Measurements from ENCODE around the gene FRY. TPM values are rescaled to one million over a fixed set of nuclear protein-coding genes. Genes with fewer than 3 reads are reported as not detected.

FRY gene
- total and polyA plus RNA-seq, 10 of the 15 experiments (the other 5 are each of a cell fraction or from before 2014, with no cell fraction given): 0.18 to 1.4 (median 0.30) TPM

DNA sequence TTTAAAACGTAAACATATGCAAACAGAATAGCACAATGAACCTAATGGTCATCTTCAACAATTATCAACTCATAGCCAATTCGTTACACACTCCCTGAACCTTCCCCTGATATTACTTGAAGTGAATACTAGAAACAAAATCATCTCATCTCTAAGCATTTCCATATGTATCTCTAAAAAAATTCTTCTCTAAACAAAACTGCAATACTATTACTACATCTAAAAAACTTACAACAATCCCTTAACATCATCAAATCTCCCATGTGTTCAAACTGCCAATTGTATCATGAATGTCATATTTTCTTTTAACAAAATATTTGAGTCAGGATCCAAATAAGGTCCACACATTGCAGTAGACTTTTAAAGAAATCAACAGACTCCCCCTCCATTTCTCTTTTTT, 61.4 kb downstream of the FRY start:
- no peaks in the 10 kb centered on the region for H3K4me1 ChIP-seq (ENCODE audit: control insufficient read depth, insufficient read depth, low read length)
- TF ChIP-seq JUNB (IDR thresholded peaks at IDR 0.05) (no peak), MXI1 (IDR thresholded peaks at IDR 0.05; ENCODE audit: low read depth, low read length) (no peak), RBBP5 (conservative IDR thresholded peaks at IDR 0.05) (no peak), SREBF2 (IDR thresholded peaks at IDR 0.05; ENCODE audit: low read length) (no peak), TCF7 (IDR thresholded peaks at IDR 0.05; ENCODE audit: borderline replicate concordance) (no peak), GATAD2B (conservative IDR thresholded peaks at IDR 0.05; ENCODE audit: low read depth) (no peak), FOXM1 (IDR thresholded peaks at IDR 0.05; ENCODE audit: low read depth, low read length) (no peak), CEBPB (IDR thresholded peaks at IDR 0.05; ENCODE audit: borderline replicate concordance in 1 of 2, low read depth in 2 of 2, low read length in 2 of 2) (no peak), RCOR1 (conservative IDR thresholded peaks at IDR 0.05; ENCODE audit: low read depth, low read length) (no peak)
- TF ChIP-seq, protein P1, sequence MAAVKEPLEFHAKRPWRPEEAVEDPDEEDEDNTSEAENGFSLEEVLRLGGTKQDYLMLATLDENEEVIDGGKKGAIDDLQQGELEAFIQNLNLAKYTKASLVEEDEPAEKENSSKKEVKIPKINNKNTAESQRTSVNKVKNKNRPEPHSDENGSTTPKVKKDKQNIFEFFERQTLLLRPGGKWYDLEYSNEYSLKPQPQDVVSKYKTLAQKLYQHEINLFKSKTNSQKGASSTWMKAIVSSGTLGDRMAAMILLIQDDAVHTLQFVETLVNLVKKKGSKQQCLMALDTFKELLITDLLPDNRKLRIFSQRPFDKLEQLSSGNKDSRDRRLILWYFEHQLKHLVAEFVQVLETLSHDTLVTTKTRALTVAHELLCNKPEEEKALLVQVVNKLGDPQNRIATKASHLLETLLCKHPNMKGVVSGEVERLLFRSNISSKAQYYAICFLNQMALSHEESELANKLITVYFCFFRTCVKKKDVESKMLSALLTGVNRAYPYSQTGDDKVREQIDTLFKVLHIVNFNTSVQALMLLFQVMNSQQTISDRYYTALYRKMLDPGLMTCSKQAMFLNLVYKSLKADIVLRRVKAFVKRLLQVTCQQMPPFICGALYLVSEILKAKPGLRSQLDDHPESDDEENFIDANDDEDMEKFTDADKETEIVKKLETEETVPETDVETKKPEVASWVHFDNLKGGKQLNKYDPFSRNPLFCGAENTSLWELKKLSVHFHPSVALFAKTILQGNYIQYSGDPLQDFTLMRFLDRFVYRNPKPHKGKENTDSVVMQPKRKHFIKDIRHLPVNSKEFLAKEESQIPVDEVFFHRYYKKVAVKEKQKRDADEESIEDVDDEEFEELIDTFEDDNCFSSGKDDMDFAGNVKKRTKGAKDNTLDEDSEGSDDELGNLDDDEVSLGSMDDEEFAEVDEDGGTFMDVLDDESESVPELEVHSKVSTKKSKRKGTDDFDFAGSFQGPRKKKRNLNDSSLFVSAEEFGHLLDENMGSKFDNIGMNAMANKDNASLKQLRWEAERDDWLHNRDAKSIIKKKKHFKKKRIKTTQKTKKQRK (IDR thresholded peaks at IDR 0.05; ENCODE audit: low read depth, low read length): no peak
- TF ChIP-seq, protein P2, sequence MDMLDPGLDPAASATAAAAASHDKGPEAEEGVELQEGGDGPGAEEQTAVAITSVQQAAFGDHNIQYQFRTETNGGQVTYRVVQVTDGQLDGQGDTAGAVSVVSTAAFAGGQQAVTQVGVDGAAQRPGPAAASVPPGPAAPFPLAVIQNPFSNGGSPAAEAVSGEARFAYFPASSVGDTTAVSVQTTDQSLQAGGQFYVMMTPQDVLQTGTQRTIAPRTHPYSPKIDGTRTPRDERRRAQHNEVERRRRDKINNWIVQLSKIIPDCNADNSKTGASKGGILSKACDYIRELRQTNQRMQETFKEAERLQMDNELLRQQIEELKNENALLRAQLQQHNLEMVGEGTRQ (IDR thresholded peaks at IDR 0.05; ENCODE audit: borderline replicate concordance, low read depth, low read length): no peak
- TF ChIP-seq, protein P3, sequence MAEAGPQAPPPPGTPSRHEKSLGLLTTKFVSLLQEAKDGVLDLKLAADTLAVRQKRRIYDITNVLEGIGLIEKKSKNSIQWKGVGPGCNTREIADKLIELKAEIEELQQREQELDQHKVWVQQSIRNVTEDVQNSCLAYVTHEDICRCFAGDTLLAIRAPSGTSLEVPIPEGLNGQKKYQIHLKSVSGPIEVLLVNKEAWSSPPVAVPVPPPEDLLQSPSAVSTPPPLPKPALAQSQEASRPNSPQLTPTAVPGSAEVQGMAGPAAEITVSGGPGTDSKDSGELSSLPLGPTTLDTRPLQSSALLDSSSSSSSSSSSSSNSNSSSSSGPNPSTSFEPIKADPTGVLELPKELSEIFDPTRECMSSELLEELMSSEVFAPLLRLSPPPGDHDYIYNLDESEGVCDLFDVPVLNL (IDR thresholded peaks at IDR 0.05; ENCODE audit: low read depth, low read length): no peak
- TF ChIP-seq, protein P4, sequence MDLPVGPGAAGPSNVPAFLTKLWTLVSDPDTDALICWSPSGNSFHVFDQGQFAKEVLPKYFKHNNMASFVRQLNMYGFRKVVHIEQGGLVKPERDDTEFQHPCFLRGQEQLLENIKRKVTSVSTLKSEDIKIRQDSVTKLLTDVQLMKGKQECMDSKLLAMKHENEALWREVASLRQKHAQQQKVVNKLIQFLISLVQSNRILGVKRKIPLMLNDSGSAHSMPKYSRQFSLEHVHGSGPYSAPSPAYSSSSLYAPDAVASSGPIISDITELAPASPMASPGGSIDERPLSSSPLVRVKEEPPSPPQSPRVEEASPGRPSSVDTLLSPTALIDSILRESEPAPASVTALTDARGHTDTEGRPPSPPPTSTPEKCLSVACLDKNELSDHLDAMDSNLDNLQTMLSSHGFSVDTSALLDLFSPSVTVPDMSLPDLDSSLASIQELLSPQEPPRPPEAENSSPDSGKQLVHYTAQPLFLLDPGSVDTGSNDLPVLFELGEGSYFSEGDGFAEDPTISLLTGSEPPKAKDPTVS (IDR thresholded peaks at IDR 0.05; ENCODE audit: low read depth, low read length): no peak
- TF ChIP-seq, protein P5, sequence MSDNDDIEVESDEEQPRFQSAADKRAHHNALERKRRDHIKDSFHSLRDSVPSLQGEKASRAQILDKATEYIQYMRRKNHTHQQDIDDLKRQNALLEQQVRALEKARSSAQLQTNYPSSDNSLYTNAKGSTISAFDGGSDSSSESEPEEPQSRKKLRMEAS (IDR thresholded peaks at IDR 0.05; ENCODE audit: low read depth, low read length): no peak

More for the DNA sequence above, 61.4 kb downstream of the FRY start:
- Histone ChIP-seq H3K79me2 (ENCODE audit: control insufficient read depth, insufficient read depth, low read length) (no peaks in the 10 kb centered on the region), H3K4me3 (no peak overlapping the region), H2AFZ (ENCODE audit: control insufficient read depth, low read depth, low read length) (no peak overlapping the region), H3K9ac (ENCODE audit: control insufficient read depth, insufficient read depth, low read length) (no peak overlapping the region), H3K27me3 (replicated peaks in 1 of 2; ENCODE audit: control insufficient read depth in 2 of 2, insufficient read depth in 2 of 2, low read length in 1 of 2) (no peaks in the 10 kb centered on the region; a peak in 1 of 4 replicates), H3K4me2 (ENCODE audit: control insufficient read depth, insufficient read depth) (no peak overlapping the region), H4K20me1 (ENCODE audit: control insufficient read depth, insufficient read depth) (no peaks in the 10 kb centered on the region), H3K36me3 (ENCODE audit: control insufficient read depth in 2 of 2, insufficient read depth in 2 of 2, low read length in 1 of 2) (no peaks in the 10 kb centered on the region), H3K27ac (ENCODE audit: control insufficient read depth, insufficient read depth) (no peak overlapping the region), H3K9me3 (replicated peaks; ENCODE audit: control insufficient read depth, insufficient read depth, low read length) (no peaks in the 10 kb centered on the region)
- ATAC-seq: no peak
- no peak for DNase-seq (ENCODE audit: low read depth, low spot score)
- in situ Hi-C loops (cut with MboI): no loop called here
- ChIA-PET RAD21 (ENCODE audit: unreplicated experiment) (no interaction called here), SMC1A (ENCODE audit: uncharacterized antibody, unreplicated experiment) (no interaction called here), POLR2A (no interaction called here), CTCF (no interaction called here)
- 2% methylated on average over 2 of the region's 2 CpGs for WGBS (ENCODE audit: insufficient coverage, insufficient replicate concordance, low lambda C conversion rate, missing lambda C conversion rate)
- intact Hi-C loops (cut with micrococcal nuclease; ENCODE audit: unreplicated experiment): no loop called here
- no peak for FAIRE-seq
- BruUV-seq (replicated peaks): no TSS peak
